ENCODE results near the gene CEP295NL. TPM values are rescaled to one million over a fixed set of nuclear protein-coding genes. Genes with fewer than 3 reads are reported as not detected.
"Not testable (repeated sequence)": the region's sequence is repeated elsewhere in the genome, so short reads cannot be mapped to it uniquely, and the experiment has no call there.

Gene CEP295NL
- total RNA-seq, 1 experiment from 2014 or later, result 1.5 TPM

GRCh38 chr17:78912082-78912481 is 9.1 kb upstream of the CEP295NL start:
- no peak overlapping the region for H3K4me3 ChIP-seq (ENCODE audit: low read depth, low read length, poor library complexity, severe bottlenecking)
- BruUV-seq (replicated peaks), result no TSS peak
- no peaks in the 10 kb centered on the region for H3K27me3 ChIP-seq (replicated peaks; ENCODE audit: insufficient read depth, low read depth, low read length, poor library complexity)
- TF ChIP-seq CTCF (conservative IDR thresholded peaks at IDR 0.05; ENCODE audit: low read depth, low read length), result no peak
- TF ChIP-seq EZH2 (IDR thresholded peaks at IDR 0.05; ENCODE audit: borderline replicate concordance, low read depth, low read length, poor library complexity, severe bottlenecking), result no peak
- ChIA-PET CTCF (no interaction called here), POLR2A (ENCODE audit: low non-redundant PET) (no interaction called here)
- H3K36me3 ChIP-seq (ENCODE audit: insufficient read depth, low read length, poor library complexity, severe bottlenecking), result no peaks in the 10 kb centered on the region
- DNase-seq (ENCODE audit: low spot score), result no peak
- no peak overlapping the region for H3K27ac ChIP-seq (ENCODE audit: low read depth, low read length, poor library complexity, severe bottlenecking)
- no peaks in the 10 kb centered on the region for H3K9me3 ChIP-seq (ENCODE audit: low read depth, low read length, poor library complexity, severe bottlenecking)
- H3K4me1 ChIP-seq (ENCODE audit: insufficient read depth, low read length, poor library complexity, severe bottlenecking), result no peaks in the 10 kb centered on the region
- intact Hi-C loops (cut with micrococcal nuclease; ENCODE audit: unreplicated experiment), result no loop called here

- H3K4me1 ChIP-seq (ENCODE audit: insufficient read depth, low read length, poor library complexity, severe bottlenecking); CTCF ChIA-PET; DNase-seq (ENCODE audit: low spot score); H3K27me3 ChIP-seq (replicated peaks; ENCODE audit: insufficient read depth, low read depth, low read length, poor library complexity); BruUV-seq (replicated peaks); H3K36me3 ChIP-seq (ENCODE audit: insufficient read depth, low read length, poor library complexity, severe bottlenecking); H3K9me3 ChIP-seq (ENCODE audit: low read depth, low read length, poor library complexity, severe bottlenecking); H3K27ac ChIP-seq (ENCODE audit: low read depth, low read length, poor library complexity, severe bottlenecking); intact Hi-C loops (cut with micrococcal nuclease; ENCODE audit: unreplicated experiment); H3K4me3 ChIP-seq (ENCODE audit: low read depth, low read length, poor library complexity, severe bottlenecking): not testable (repeated sequence)
- POLR2A ChIA-PET (ENCODE audit: low non-redundant PET), result interaction anchor here (0.7 kb wide), 1 partner anchor 10 kb away, joined by 3 read pairs; no protein-coding TSS in a partner anchor
Observed at GRCh38 chr17:78911543-78911942, 8.5 kb upstream of the CEP295NL start.

GRCh38 chr17:78910497-78911284 is 7.7 kb upstream of the CEP295NL start:
- no peaks in the 10 kb centered on the region for H3K36me3 ChIP-seq (ENCODE audit: insufficient read depth, low read length, poor library complexity, severe bottlenecking)
- no peak for DNase-seq (ENCODE audit: low spot score)
- H3K4me3 ChIP-seq (ENCODE audit: low read depth, low read length, poor library complexity, severe bottlenecking), result no peak overlapping the region
- H3K27me3 ChIP-seq (replicated peaks; ENCODE audit: insufficient read depth, low read depth, low read length, poor library complexity), result no peaks in the 10 kb centered on the region
- no peaks in the 10 kb centered on the region for H3K9me3 ChIP-seq (ENCODE audit: low read depth, low read length, poor library complexity, severe bottlenecking)
- ChIA-PET POLR2A (ENCODE audit: low non-redundant PET) (interaction anchor here (0.5 to 0.7 kb wide), 2 partner anchors 10 to 73 kb away, joined by 3 read pairs; no protein-coding TSS in a partner anchor), CTCF (interaction anchor here (0.6 kb wide), 1 partner anchor 24 kb away, joined by 3 read pairs; no protein-coding TSS in a partner anchor)
- H3K27ac ChIP-seq (ENCODE audit: low read depth, low read length, poor library complexity, severe bottlenecking), result no peak overlapping the region
- H3K4me1 ChIP-seq (ENCODE audit: insufficient read depth, low read length, poor library complexity, severe bottlenecking), result no peaks in the 10 kb centered on the region
- intact Hi-C loops (cut with micrococcal nuclease; ENCODE audit: unreplicated experiment), result no loop called here
- no TSS peak for BruUV-seq (replicated peaks)
- TF ChIP-seq CTCF (conservative IDR thresholded peaks at IDR 0.05; ENCODE audit: low read depth, low read length) (no peak), EZH2 (IDR thresholded peaks at IDR 0.05; ENCODE audit: borderline replicate concordance, low read depth, low read length, poor library complexity, severe bottlenecking) (no peak)
